HCT116 (cell line): Measurements from ENCODE around the gene SYT15B.
"Not testable (repeated sequence)": the region's sequence is repeated elsewhere in the genome, so short reads cannot be mapped to it uniquely, and the experiment has no call there.

ENCODE experiments used
- POLR2A ChIP-seq: IDR thresholded peaks from 2 replicates; pipeline ENCODE4 v1.7.0; 2011; ENCODE audit warnings: borderline replicate concordance; ENCODE audit not compliant: insufficient read depth, insufficient read length; ENCODE audit errors: extremely low read depth
- REST ChIP-seq: IDR thresholded peaks from 2 replicates; pipeline ENCODE4 v1.6.1; 2012; ENCODE audit warnings: low read depth

- TF ChIP-seq REST, POLR2A: not testable (repeated sequence)
Measured at GRCh38 chr10:47779590-47779989, 16.2 kb upstream of the SYT15B start.
